Neural cell (in vitro differentiated cells): ENCODE results near the gene ITPA. TPM values are rescaled to one million over a fixed set of nuclear protein-coding genes. Genes with fewer than 3 reads are reported as not detected.

Experiments used
- H2AFZ ChIP-seq: fragments of 200-600, 300-800 bp; sonication (generic), shearing (Covaris generic); 2 replicates; pipeline ENCODE4 v1.6.0; 2014; ENCODE audit warnings: low read depth, mild to moderate bottlenecking, antibody characterized with exemption, low read length, moderate library complexity
- H3F3A ChIP-seq: fragments of 200-600 bp; shearing (Covaris generic); 2 replicates; pipeline ENCODE4 v1.6.1; 2016; ENCODE audit warnings: mild to moderate bottlenecking, moderate library complexity, mixed read lengths, antibody characterized with exemption, low read length; ENCODE audit not compliant: insufficient read depth, poor library complexity, severe bottlenecking
- H3K27ac ChIP-seq: fragments of 200-600, 300-800 bp; sonication (generic), shearing (Covaris generic); 2 replicates; pipeline ENCODE4 v1.5.1; 2014; ENCODE audit warnings: mild to moderate bottlenecking, low read length, moderate library complexity
- H3K27me3 ChIP-seq: fragments of 300-800, 200-600 bp; sonication (generic), shearing (Covaris generic); 2 replicates; pipeline ENCODE4 v1.6.0; 2014; ENCODE audit warnings: mild to moderate bottlenecking, low read depth, low read length, moderate library complexity; ENCODE audit not compliant: insufficient read depth
- H3K36me3 ChIP-seq: fragments of 300-800, 200-600 bp; sonication (generic), shearing (Covaris generic); 2 replicates; pipeline ENCODE4 v1.5.1; 2014; ENCODE audit warnings: mild to moderate bottlenecking, antibody characterized with exemption, low read length, moderate library complexity; ENCODE audit not compliant: insufficient read depth
- H3K4me2 ChIP-seq: fragments of 300-800, 200-600 bp; sonication (generic), shearing (Covaris generic); 2 replicates; pipeline ENCODE4 v1.6.0; 2014; ENCODE audit warnings: mild to moderate bottlenecking, low read length
- H3K4me3 ChIP-seq: fragments of 300-800, 200-600 bp; sonication (generic), shearing (Covaris generic); 2 replicates; pipeline ENCODE4 v1.5.1; 2014; ENCODE audit warnings: mild to moderate bottlenecking, low read length, moderate library complexity
- H3K79me2 ChIP-seq: fragments of 200-600 bp; shearing (Covaris generic); replicated peaks from 2 replicates; pipeline ENCODE4 v1.6.0; 2014; ENCODE audit warnings: mild to moderate bottlenecking, low read length, moderate library complexity; ENCODE audit not compliant: insufficient read depth
- H3K9ac ChIP-seq: fragments of 300-800, 200-600 bp; sonication (generic), shearing (Covaris generic); 2 replicates; pipeline ENCODE4 v1.6.1; 2016; ENCODE audit warnings: mild to moderate bottlenecking, low read length, mixed read lengths
- H3K9me2 ChIP-seq: fragments of 200-600 bp; shearing (Covaris generic); 2 replicates; pipeline ENCODE4 v1.6.1; 2016; ENCODE audit warnings: mild to moderate bottlenecking, low read length, mixed read lengths; ENCODE audit not compliant: insufficient read depth
- H3K9me3 ChIP-seq: fragments of 200-600, 300-800 bp; sonication (generic), shearing (Covaris generic); 2 replicates; pipeline ENCODE4 v1.6.1; 2016; ENCODE audit warnings: mild to moderate bottlenecking, mixed run types, low read length, moderate library complexity, mixed read lengths
- H4K20me1 ChIP-seq: fragments of 200-600 bp; shearing (Covaris generic); 2 replicates; pipeline ENCODE4 v1.6.1; 2016; ENCODE audit warnings: mild to moderate bottlenecking, mixed run types; ENCODE audit not compliant: insufficient read depth
- EZH2 ChIP-seq: fragments of 200-600, 300-800 bp; shearing (Covaris generic), sonication (generic); IDR thresholded peaks from 2 replicates; pipeline ENCODE4 v1.6.1; 2014; ENCODE audit warnings: antibody characterized with exemption, low read length, borderline replicate concordance, mild to moderate bottlenecking; ENCODE audit not compliant: insufficient read depth, poor library complexity, severe bottlenecking
- POLR2AphosphoS5 ChIP-seq: IDR thresholded peaks from 2 replicates; pipeline ENCODE4 v1.6.1; 2012
- SMC3 ChIP-seq: fragments of 450-650 bp; conservative IDR thresholded peaks from 2 replicates; pipeline ENCODE4 v1.6.1; 2014; ENCODE audit warnings: antibody characterized with exemption, mild to moderate bottlenecking, moderate library complexity; ENCODE audit not compliant: poor library complexity
- TAF1 ChIP-seq: IDR thresholded peaks from 2 replicates; pipeline ENCODE4 v1.6.1; 2012; ENCODE audit warnings: low read depth
- polyA plus RNA-seq: library from polyadenylated mRNA; depleted of rRNA; stranded (reverse); fragments of >200 nt; gene quantifications from 2 replicates; pipeline ENCODE4 v1.2.3, GENCODE V29; 2014
- TF ChIP-seq, protein P1 (sequence below): IDR thresholded peaks from 2 replicates; pipeline ENCODE4 v1.6.1; 2012; ENCODE audit warnings: borderline replicate concordance
- TF ChIP-seq, protein P2 (sequence below): fragments of 450-650 bp; IDR thresholded peaks from 2 replicates; pipeline ENCODE4 v1.5.1; 2014; ENCODE audit warnings: antibody characterized with exemption, mild to moderate bottlenecking, moderate library complexity; ENCODE audit not compliant: poor library complexity, severe bottlenecking

Gene ITPA
- polyA plus RNA-seq, 1 donor from 2014 or later = 87.1 TPM

DNA sequence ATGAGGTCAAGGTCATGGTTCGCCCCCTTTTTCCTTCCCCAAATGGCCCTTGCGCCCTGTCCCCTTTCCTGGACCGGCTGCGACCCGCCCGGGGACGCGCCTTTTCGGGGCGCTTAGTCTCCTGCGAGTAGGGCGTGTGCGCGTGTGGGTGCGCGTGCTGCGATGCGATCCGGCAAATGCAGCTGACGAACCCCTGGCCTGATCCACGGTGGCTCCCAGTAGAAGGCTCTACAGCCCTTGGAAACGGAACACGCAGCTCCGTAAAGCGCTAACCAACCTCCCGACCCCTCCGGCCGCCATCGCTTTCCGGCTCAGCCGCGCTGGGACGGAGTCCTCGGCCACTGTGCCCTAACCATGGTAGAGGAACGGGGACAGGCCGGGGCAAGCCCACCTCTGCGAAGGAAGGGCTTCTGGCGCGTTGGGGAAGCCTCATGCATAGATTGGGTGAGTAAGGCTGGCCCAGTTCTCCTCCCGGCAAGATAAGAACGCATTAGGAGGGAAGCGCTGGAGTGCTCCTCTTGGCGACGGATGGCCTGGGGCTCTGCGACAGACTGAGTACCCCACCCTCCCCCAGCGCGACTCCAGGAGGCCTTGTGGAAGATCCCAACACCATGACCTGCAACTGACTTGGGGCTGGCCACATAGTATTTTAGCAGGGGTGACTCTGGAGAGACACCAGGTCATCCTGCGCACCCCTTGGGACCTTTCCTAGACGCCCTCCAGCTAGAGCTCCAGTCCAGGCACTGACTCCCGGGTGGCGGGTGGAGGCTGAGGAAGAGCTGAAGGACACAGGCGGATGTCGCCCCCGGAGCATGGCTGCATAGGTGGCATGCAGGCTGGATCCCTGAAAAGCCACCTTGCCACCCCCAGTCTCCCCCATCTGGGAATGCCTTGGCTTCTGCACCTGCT is 30.8 kb downstream of the ITPA start:
- no peak overlapping the region for H3K9ac ChIP-seq
- TF ChIP-seq EZH2 = peak; percentile 94
- TF ChIP-seq TAF1 = no peak

DNA sequence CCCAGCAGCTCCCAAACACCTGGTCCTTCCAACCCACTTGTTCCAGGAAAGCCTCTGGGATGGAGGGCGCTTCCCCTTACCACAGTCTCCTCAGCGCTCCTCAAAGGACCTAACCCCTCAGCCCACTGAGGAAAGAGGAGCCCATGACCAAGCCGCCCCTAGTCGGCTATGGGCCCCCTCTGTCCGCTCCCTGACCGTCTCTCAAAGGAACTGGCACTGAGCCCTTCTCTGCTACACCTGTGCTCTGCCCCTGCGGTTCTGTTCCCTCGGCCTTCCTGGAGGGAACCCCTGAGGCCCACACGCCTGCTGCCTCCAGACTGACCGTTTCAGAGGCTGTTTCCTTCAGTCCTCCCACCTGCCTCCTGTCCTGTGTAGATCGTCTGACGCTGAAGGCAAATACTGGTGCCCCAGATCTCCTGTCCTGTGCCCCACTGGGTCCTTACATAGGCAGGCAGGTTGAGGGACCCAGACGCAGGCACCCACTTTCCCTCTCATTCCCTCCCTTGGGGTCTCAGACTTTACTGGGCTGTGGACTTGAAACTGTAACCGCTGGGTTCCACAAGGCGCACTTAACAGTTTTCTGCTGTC is 31.6 kb downstream of the ITPA start:
- Histone ChIP-seq H3K79me2 (no peaks in the 10 kb centered on the region), H3K9me2 (no peaks in the 10 kb centered on the region), H3K27me3 (peaks cover 63% of the 10 kb centered on the region), H4K20me1 (no peaks in the 10 kb centered on the region), H3K9me3 (peaks cover 7% of the 10 kb centered on the region), H3K27ac (no peak overlapping the region), H3K4me2 (no peak overlapping the region), H2AFZ (no peak overlapping the region), H3K36me3 (no peaks in the 10 kb centered on the region), H3F3A (no peaks in the 10 kb centered on the region), H3K9ac (no peak overlapping the region), H3K4me3 (no peak overlapping the region)
- TF ChIP-seq SMC3 (no peak), POLR2AphosphoS5 (no peak)
- TF ChIP-seq, protein P1, sequence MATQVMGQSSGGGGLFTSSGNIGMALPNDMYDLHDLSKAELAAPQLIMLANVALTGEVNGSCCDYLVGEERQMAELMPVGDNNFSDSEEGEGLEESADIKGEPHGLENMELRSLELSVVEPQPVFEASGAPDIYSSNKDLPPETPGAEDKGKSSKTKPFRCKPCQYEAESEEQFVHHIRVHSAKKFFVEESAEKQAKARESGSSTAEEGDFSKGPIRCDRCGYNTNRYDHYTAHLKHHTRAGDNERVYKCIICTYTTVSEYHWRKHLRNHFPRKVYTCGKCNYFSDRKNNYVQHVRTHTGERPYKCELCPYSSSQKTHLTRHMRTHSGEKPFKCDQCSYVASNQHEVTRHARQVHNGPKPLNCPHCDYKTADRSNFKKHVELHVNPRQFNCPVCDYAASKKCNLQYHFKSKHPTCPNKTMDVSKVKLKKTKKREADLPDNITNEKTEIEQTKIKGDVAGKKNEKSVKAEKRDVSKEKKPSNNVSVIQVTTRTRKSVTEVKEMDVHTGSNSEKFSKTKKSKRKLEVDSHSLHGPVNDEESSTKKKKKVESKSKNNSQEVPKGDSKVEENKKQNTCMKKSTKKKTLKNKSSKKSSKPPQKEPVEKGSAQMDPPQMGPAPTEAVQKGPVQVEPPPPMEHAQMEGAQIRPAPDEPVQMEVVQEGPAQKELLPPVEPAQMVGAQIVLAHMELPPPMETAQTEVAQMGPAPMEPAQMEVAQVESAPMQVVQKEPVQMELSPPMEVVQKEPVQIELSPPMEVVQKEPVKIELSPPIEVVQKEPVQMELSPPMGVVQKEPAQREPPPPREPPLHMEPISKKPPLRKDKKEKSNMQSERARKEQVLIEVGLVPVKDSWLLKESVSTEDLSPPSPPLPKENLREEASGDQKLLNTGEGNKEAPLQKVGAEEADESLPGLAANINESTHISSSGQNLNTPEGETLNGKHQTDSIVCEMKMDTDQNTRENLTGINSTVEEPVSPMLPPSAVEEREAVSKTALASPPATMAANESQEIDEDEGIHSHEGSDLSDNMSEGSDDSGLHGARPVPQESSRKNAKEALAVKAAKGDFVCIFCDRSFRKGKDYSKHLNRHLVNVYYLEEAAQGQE = no peak

More for the DNA sequence above, 30.8 kb downstream of the ITPA start:
- Histone ChIP-seq H2AFZ (no peak overlapping the region), H3K9me2 (no peaks in the 10 kb centered on the region), H4K20me1 (no peaks in the 10 kb centered on the region), H3K36me3 (no peaks in the 10 kb centered on the region), H3K27me3 (peaks cover 67% of the 10 kb centered on the region), H3F3A (no peaks in the 10 kb centered on the region), H3K27ac (no peak overlapping the region), H3K79me2 (no peaks in the 10 kb centered on the region), H3K4me2 (no peak overlapping the region), H3K4me3 (peak overlapping the region; percentile 65), H3K9me3 (peaks cover 7% of the 10 kb centered on the region)

DNA sequence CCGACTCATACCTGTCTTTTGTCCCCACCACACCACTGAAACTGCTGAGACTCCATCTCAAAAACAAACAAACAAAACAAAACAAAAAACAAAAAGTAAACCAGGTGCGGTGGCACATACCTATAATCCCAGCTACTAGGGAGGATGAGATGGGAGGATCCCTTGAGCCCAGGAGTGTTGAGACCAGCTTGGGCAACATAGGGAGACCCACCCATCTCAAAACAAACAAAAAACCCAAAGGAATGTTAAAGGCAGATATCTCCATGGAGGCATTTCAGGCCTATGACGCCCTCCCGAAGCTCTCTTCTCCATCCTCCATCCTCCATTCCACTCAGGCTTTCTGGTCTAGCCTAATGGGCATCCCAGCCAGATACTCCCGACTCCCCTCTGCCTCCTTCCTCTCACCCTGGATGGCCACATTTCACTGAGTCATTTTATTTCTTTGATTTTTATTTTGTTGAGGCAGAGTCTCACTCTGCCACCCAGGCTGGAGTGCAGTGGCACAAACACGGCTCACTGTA is 32.9 kb downstream of the ITPA start:
- H2AFZ ChIP-seq = no peak overlapping the region
- H3K4me2 ChIP-seq = no peak overlapping the region
- no peaks in the 10 kb centered on the region for H3K9me2 ChIP-seq
- no peak overlapping the region for H3K27ac ChIP-seq
- no peak overlapping the region for H3K4me3 ChIP-seq
- H3F3A ChIP-seq = no peaks in the 10 kb centered on the region
- no peaks in the 10 kb centered on the region for H3K79me2 ChIP-seq
- H3K9ac ChIP-seq = no peak overlapping the region
- H3K27me3 ChIP-seq = peaks cover 52% of the 10 kb centered on the region
- peaks cover 7% of the 10 kb centered on the region for H3K9me3 ChIP-seq
- TF ChIP-seq, protein P2, sequence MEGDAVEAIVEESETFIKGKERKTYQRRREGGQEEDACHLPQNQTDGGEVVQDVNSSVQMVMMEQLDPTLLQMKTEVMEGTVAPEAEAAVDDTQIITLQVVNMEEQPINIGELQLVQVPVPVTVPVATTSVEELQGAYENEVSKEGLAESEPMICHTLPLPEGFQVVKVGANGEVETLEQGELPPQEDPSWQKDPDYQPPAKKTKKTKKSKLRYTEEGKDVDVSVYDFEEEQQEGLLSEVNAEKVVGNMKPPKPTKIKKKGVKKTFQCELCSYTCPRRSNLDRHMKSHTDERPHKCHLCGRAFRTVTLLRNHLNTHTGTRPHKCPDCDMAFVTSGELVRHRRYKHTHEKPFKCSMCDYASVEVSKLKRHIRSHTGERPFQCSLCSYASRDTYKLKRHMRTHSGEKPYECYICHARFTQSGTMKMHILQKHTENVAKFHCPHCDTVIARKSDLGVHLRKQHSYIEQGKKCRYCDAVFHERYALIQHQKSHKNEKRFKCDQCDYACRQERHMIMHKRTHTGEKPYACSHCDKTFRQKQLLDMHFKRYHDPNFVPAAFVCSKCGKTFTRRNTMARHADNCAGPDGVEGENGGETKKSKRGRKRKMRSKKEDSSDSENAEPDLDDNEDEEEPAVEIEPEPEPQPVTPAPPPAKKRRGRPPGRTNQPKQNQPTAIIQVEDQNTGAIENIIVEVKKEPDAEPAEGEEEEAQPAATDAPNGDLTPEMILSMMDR = no peak
- no peak for TF ChIP-seq EZH2
- no peaks in the 10 kb centered on the region for H4K20me1 ChIP-seq
- H3K36me3 ChIP-seq = no peaks in the 10 kb centered on the region
